ENCODE measurements around the gene SPARC.
"Not testable (repeated sequence)": the region's sequence is repeated elsewhere in the genome, so short reads cannot be mapped to it uniquely, and the experiment has no call there.

Gene SPARC, protein sequence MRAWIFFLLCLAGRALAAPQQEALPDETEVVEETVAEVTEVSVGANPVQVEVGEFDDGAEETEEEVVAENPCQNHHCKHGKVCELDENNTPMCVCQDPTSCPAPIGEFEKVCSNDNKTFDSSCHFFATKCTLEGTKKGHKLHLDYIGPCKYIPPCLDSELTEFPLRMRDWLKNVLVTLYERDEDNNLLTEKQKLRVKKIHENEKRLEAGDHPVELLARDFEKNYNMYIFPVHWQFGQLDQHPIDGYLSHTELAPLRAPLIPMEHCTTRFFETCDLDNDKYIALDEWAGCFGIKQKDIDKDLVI

DNA sequence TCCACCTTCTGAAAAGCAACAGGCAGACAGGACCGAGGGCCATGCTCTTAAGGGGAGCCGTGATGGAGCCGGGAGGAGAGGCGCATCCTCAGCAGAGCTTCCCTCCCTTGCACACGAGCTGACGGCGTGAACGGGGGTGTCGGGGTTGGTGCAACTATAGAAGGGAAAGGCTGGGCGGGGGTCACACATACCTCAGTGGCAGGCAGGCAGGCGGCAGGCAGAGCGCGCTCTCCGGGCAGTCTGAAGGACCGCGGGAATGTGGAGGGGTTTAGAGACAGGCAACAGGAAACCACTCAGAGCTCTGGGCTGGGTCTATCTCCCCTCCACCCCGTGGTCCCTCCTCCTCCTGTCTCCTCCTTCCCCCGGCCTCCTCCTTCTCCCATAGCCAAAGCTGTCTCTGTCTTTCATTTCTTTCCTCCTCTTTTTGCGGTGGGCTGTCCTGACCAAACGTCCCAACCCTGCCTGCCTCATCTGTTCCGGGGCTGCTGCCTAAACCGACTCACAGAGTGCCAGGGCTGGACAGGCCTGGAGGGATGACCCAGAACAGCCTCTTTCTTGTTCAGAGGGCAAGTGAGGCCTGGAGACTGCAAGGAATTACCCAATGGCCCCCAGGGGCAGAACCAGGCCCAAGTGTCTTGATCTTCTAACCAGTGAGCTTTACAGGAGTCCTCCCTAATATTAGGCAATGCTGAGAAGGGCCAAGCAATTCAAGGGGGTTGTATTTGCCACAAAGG, at the start of gene SPARC:
Gene SPARC, minus strand, starts transcription at position 242 of the 734 bp plus-strand sequence. CDS start 10,727 bp downstream, outside the sequence.
- H3K4me3 ChIP-seq (ENCODE audit: low read depth, low read length), result no peak within 1 kb of the TSS

GRCh38 chr5:151735646-151736045, 48.9 kb upstream of the SPARC start:
- no peak overlapping the region for H3K4me3 ChIP-seq (ENCODE audit: low read depth, low read length)
- TF ChIP-seq, protein P1, sequence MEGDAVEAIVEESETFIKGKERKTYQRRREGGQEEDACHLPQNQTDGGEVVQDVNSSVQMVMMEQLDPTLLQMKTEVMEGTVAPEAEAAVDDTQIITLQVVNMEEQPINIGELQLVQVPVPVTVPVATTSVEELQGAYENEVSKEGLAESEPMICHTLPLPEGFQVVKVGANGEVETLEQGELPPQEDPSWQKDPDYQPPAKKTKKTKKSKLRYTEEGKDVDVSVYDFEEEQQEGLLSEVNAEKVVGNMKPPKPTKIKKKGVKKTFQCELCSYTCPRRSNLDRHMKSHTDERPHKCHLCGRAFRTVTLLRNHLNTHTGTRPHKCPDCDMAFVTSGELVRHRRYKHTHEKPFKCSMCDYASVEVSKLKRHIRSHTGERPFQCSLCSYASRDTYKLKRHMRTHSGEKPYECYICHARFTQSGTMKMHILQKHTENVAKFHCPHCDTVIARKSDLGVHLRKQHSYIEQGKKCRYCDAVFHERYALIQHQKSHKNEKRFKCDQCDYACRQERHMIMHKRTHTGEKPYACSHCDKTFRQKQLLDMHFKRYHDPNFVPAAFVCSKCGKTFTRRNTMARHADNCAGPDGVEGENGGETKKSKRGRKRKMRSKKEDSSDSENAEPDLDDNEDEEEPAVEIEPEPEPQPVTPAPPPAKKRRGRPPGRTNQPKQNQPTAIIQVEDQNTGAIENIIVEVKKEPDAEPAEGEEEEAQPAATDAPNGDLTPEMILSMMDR (IDR thresholded peaks at IDR 0.05; ENCODE audit: control insufficient read depth, extremely low read depth, insufficient read depth), result no peak

More for the DNA sequence above, at the start of gene SPARC:
- TF ChIP-seq, protein P1 (IDR thresholded peaks at IDR 0.05; ENCODE audit: control insufficient read depth, extremely low read depth, insufficient read depth), result no peak
- no peak for DNase-seq (ENCODE audit: low read depth)

GRCh38 chr5:151734064-151734408, 47.3 kb upstream of the SPARC start:
- TF ChIP-seq, protein P1 (IDR thresholded peaks at IDR 0.05; ENCODE audit: control insufficient read depth, extremely low read depth, insufficient read depth), result no peak
- no peak for DNase-seq (ENCODE audit: low read depth)
- H3K4me3 ChIP-seq (ENCODE audit: low read depth, low read length), result no peak overlapping the region

More at GRCh38 chr5:151735646-151736045, 48.9 kb upstream of the SPARC start:
- DNase-seq (ENCODE audit: low read depth), result no peak

- TF ChIP-seq, protein P1 (IDR thresholded peaks at IDR 0.05; ENCODE audit: control insufficient read depth, extremely low read depth, insufficient read depth), result no peak
- no peak for DNase-seq (ENCODE audit: low read depth)
- H3K4me3 ChIP-seq (ENCODE audit: low read depth, low read length), result no peak overlapping the region
Observed at GRCh38 chr5:151733358-151734063, 46.8 kb upstream of the SPARC start.

DNA sequence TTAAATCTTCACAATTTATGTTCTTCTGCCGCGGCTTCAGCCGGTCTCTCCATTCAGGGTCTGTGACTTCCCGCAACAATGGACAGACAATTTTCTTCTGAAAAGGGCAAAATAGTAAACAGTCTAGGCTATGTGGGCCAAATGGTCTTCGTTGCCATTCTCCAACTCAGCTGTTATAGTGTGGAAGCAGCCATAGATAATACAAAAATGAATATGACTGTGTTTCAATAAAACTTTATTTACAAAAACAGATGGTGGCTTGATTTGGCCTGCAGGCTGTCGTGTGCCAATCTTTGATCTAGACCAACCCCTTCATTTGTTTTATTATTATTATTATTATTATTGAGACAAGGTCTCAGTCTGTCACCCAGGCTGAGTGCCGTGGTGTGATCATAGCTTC, 43.7 kb upstream of the SPARC start:
- no peak for DNase-seq (ENCODE audit: low read depth)
- TF ChIP-seq, protein P1 (IDR thresholded peaks at IDR 0.05; ENCODE audit: control insufficient read depth, extremely low read depth, insufficient read depth), result no peak
- H3K4me3 ChIP-seq (ENCODE audit: low read depth, low read length), result no peak overlapping the region

- H3K4me3 ChIP-seq (ENCODE audit: low read depth, low read length); DNase-seq (ENCODE audit: low read depth): not testable (repeated sequence)
Observed at GRCh38 chr5:151729597-151729996, 42.9 kb upstream of the SPARC start.

DNA sequence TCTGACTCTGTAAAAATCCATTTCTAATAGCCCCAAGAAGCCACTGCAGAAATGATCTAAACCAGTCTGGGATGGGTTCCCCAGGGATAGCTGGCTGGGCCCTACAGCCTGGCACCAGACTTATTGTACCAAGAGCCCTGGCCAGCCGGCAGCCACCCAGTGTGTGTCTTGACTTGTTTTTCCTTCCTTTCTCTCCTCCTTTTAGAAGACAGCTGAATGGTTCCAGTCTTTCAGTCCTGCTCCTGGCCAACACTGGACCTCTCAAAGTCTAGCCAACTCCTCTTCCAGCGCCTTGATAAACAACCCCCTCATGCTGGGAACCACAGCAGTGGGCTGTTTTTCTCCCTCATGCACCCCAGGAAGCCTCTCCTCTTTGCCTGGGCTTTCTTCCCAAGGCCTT, 37.6 kb upstream of the SPARC start:
- DNase-seq (ENCODE audit: low read depth), result no peak
- no peak overlapping the region for H3K4me3 ChIP-seq (ENCODE audit: low read depth, low read length)
- TF ChIP-seq, protein P1 (IDR thresholded peaks at IDR 0.05; ENCODE audit: control insufficient read depth, extremely low read depth, insufficient read depth), result no peak

Data from LNCaP clone FGC (cell line).